ENCODE measurements around the gene MNT.

The MNT gene

DNA sequence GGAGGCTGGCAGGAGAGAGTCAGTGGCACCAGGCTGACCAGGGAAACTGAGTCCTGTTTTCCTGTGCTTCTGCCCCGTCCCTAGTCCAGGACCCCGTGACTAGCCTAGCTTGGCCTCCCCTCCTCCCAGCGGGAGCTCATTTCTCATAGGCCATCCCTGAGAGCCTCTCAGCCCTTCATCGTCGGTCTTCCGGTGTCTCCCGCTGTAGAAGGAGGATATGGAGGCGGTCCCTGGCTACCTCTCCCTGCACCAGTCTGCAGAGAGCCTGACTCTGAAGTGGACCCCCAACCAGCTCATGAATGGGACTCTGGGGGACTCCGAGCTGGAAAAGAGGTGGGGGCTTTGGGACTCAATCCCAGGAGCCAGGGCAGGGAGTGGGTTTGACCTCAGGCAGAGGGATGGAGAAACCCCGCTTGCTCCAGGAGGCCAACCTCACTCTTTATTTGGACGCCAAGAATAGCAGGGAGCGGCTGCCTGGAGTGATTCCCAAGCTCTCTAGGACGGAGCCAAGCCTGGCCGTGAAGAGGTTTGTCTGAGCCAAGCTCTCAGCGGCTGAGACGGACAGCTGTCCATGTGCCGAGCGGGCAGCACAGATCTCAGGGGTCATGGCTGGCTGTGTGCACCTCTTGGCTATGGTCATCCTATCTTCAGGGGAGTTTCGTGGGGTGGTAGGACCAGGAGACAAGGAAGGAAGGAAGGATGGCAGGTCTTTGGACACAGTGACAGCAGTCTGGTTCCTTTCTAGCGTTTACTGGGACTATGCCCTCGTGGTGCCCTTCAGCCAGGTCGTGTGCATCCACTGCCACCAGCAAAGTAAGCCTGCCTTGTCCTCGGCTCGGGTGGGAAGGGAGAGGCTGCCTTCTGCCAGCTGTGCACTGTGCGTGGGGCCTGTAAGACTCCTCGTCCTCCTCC lies 36.8 kb downstream of the MNT start:
- TF ChIP-seq, protein P1, sequence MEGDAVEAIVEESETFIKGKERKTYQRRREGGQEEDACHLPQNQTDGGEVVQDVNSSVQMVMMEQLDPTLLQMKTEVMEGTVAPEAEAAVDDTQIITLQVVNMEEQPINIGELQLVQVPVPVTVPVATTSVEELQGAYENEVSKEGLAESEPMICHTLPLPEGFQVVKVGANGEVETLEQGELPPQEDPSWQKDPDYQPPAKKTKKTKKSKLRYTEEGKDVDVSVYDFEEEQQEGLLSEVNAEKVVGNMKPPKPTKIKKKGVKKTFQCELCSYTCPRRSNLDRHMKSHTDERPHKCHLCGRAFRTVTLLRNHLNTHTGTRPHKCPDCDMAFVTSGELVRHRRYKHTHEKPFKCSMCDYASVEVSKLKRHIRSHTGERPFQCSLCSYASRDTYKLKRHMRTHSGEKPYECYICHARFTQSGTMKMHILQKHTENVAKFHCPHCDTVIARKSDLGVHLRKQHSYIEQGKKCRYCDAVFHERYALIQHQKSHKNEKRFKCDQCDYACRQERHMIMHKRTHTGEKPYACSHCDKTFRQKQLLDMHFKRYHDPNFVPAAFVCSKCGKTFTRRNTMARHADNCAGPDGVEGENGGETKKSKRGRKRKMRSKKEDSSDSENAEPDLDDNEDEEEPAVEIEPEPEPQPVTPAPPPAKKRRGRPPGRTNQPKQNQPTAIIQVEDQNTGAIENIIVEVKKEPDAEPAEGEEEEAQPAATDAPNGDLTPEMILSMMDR (IDR thresholded peaks at IDR 0.05; ENCODE audit: unreplicated experiment in 3 of 3) = no peak
- no peaks in the 10 kb centered on the region for H3K27me3 Mint-ChIP-seq (ENCODE audit: low read depth)
- H3K36me3 Mint-ChIP-seq (ENCODE audit: low read depth) = peaks cover 7% of the 10 kb centered on the region
- H3K4me1 Mint-ChIP-seq = peaks cover 22% of the 10 kb centered on the region
- no peak overlapping the region for H3K27ac Mint-ChIP-seq
- H3K4me3 Mint-ChIP-seq = no peak overlapping the region
- H3K9me3 Mint-ChIP-seq = no peaks in the 10 kb centered on the region

DNA sequence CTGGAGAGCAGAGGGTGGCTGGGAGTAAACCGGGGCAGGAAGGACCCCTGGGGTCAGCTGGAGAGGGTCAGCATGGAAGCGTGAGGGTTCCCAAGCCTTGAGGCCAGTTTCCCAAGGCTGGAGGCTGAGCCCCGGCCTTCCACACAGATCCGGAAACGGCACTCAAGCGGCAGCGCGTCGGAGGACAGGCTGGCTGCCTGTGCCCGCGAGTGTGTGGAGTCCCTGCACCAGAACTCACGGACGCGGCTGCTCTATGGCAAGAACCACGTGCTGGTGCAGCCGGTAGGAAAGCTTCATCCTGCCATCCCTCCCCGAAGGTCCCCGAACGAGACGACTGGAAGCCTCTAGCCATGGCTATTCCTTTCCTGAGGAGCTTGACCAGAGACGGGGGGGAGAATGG lies 37.5 kb downstream of the MNT start:
- Mint-ChIP-seq H3K27ac (no peak overlapping the region), H3K9me3 (no peaks in the 10 kb centered on the region), H3K4me3 (no peak overlapping the region), H3K4me1 (peaks cover 23% of the 10 kb centered on the region), H3K36me3 (ENCODE audit: low read depth) (peaks cover 7% of the 10 kb centered on the region), H3K27me3 (ENCODE audit: low read depth) (no peaks in the 10 kb centered on the region)
- TF ChIP-seq, protein P1 (IDR thresholded peaks at IDR 0.05; ENCODE audit: unreplicated experiment in 3 of 3) = no peak

DNA sequence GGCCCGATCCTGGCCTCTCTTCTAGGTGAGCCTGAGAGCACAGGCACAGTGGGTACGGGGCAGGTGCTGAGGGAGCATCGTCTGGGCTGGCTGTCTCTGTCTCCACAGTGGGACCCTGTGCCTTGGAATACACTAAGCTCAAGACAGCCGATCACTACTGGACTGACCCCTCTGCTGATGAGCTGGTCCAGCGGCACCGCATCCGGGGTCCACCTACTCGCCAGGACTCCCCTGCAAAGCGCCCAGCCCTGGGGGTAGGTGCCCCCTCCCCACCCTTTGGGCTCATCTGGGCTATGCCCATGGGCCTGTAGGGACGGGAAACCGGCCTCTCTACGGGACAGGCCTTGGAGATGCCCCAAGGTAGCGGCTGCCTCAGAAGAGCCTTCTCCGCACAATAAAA lies 38.0 kb downstream of the MNT start:
- TF ChIP-seq, protein P1 (IDR thresholded peaks at IDR 0.05; ENCODE audit: unreplicated experiment in 3 of 3) = no peak
- peaks cover 23% of the 10 kb centered on the region for H3K4me1 Mint-ChIP-seq
- peaks cover 7% of the 10 kb centered on the region for H3K36me3 Mint-ChIP-seq (ENCODE audit: low read depth)
- H3K4me3 Mint-ChIP-seq = no peak overlapping the region
- H3K27me3 Mint-ChIP-seq (ENCODE audit: low read depth) = no peaks in the 10 kb centered on the region
- H3K9me3 Mint-ChIP-seq = no peaks in the 10 kb centered on the region
- H3K27ac Mint-ChIP-seq = no peak overlapping the region

DNA sequence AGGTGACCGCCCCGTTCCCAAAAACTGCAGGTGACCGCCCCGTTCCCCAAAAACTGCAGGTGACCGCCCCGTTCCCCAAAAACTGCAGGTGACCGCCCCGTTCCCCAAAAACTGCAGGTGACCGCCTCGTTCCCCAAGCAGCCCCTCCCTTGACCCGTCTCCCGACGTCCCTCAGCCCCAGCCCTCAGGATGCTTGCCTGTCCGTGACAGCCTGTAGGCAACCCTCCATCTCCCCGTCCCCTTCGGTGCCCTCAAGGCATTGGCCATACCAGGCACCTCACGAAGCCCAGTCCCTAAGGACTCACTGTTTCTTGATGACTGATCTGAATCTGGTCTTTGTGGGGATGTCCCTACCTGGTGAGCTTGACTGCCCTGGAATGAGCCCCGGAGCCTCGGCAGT lies 38.4 kb downstream of the MNT start:
- Mint-ChIP-seq H3K4me1 (peaks cover 23% of the 10 kb centered on the region), H3K27me3 (ENCODE audit: low read depth) (no peaks in the 10 kb centered on the region), H3K36me3 (ENCODE audit: low read depth) (peaks cover 7% of the 10 kb centered on the region), H3K4me3 (no peak overlapping the region), H3K27ac (no peak overlapping the region), H3K9me3 (no peaks in the 10 kb centered on the region)
- TF ChIP-seq, protein P1 (IDR thresholded peaks at IDR 0.05; ENCODE audit: unreplicated experiment in 3 of 3) = no peak

DNA sequence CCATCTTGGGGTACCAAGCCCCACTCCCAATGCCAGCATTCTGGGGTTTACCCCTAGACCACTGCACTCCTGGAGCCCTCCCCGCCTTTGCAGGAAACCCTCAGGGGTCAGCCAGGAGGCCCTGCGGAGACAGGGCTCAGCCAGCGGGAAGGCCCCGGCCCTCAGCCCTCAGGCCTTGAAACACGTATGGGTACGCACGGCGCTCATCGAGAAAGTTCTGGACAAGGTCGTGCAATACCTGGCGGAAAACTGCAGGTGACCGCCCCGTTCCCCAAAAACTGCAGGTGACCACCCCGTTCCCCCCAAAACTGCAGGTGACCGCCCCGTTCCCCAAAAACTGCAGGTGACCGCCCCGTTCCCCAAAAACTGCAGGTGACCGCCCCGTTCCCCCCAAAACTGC lies 38.8 kb downstream of the MNT start:
- H3K4me1 Mint-ChIP-seq = peaks cover 21% of the 10 kb centered on the region
- H3K36me3 Mint-ChIP-seq (ENCODE audit: low read depth) = peaks cover 7% of the 10 kb centered on the region
- no peak overlapping the region for H3K4me3 Mint-ChIP-seq
- H3K27me3 Mint-ChIP-seq (ENCODE audit: low read depth) = no peaks in the 10 kb centered on the region
- H3K9me3 Mint-ChIP-seq = no peaks in the 10 kb centered on the region
- TF ChIP-seq, protein P1 (IDR thresholded peaks at IDR 0.05; ENCODE audit: unreplicated experiment in 3 of 3) = no peak
- no peak overlapping the region for H3K27ac Mint-ChIP-seq

Data from nephron (organoid).